AG09309 (cell line): ENCODE measurements around the gene PEPD.
A peak's percentile ranks its signal among the peaks of the same experiment; 100 is the strongest.
"Not testable (repeated sequence)": the region's sequence is repeated elsewhere in the genome, so short reads cannot be mapped to it uniquely, and the experiment has no call there.

Experiments
- DNase-seq: peaks from one replicate; pipeline ENCODE4 v3.0.0-alpha.2; 2010; ENCODE audit warnings: low read depth
- H3K4me3 ChIP-seq: 2 replicates; pipeline ENCODE4 v1.5.1; 2011; ENCODE audit warnings: mild to moderate bottlenecking, low read depth, low read length, moderate library complexity; ENCODE audit not compliant: control insufficient read depth
- TF ChIP-seq, protein P1 (sequence below): IDR thresholded peaks from 2 replicates; pipeline ENCODE4 v1.5.1; 2011; ENCODE audit warnings: mild to moderate bottlenecking, low read depth, low read length, inconsistent platforms; ENCODE audit not compliant: insufficient read depth, control insufficient read depth; ENCODE audit errors: missing control alignments

The PEPD gene

DNA sequence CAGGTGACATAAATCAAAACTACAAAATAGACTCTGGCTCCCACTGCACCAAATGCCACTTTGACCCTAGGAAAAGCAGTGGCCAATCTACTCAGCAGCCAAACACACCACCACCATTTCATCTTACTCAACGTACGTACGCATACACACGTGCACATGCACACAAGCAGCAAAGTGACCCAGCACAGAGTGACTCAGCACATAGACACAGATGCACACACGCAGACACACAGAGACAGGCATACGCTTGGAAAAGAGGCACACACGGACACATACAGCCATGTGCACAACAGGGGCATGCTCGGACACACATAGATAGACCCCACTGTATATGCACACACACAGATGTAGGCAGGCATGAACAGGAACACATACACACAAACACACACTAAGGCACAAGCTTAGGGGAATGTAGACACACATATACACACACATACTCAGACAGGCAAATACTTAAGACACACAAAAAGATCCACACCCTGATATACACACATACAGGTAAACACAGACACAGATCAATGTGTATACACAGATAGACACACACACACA, 37.3 kb downstream of the PEPD start:
- H3K4me3 ChIP-seq = no peak overlapping the region
- TF ChIP-seq, protein P1, sequence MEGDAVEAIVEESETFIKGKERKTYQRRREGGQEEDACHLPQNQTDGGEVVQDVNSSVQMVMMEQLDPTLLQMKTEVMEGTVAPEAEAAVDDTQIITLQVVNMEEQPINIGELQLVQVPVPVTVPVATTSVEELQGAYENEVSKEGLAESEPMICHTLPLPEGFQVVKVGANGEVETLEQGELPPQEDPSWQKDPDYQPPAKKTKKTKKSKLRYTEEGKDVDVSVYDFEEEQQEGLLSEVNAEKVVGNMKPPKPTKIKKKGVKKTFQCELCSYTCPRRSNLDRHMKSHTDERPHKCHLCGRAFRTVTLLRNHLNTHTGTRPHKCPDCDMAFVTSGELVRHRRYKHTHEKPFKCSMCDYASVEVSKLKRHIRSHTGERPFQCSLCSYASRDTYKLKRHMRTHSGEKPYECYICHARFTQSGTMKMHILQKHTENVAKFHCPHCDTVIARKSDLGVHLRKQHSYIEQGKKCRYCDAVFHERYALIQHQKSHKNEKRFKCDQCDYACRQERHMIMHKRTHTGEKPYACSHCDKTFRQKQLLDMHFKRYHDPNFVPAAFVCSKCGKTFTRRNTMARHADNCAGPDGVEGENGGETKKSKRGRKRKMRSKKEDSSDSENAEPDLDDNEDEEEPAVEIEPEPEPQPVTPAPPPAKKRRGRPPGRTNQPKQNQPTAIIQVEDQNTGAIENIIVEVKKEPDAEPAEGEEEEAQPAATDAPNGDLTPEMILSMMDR = no peak
- no peak for DNase-seq

DNA sequence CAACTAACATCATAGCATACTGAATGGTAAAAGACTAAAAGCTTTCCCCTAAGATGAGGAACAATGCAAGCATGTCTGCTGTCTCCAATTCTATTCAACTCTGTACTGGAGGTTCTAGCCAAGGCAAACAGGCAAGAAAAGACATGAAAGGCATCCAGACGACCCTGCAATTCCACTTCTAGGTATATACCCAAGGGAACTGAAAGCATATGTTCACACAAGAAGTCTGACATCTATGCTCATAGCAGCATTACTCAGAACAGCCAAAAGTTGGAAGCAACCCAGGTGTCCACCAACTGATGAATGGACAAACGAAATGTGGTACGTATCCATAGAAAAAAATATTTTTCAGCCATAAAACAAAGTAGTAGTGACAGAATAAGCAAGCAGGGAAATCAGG, 39.1 kb downstream of the PEPD start:
- DNase-seq = no peak
- TF ChIP-seq, protein P1 = no peak
- no peak overlapping the region for H3K4me3 ChIP-seq

DNA sequence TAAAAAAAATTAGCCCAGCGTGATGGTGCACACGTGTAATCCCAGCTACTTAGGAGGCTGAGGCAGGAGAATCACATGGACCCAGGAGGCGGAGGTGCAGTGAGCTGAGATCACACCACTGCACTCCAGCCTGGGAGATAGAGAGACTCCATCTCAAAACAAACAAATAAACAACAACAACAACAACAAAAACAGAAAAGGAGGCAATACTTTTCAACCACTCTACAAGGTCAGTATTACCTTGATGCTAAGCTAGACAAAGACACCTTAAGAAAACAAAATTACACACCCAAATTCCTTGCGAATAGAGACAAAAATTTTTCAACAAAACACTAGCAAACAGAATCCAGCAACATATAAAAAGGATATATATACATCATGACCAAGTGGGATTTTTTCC, 39.7 kb downstream of the PEPD start:
- TF ChIP-seq, protein P1 = no peak
- no peak overlapping the region for H3K4me3 ChIP-seq
- DNase-seq = no peak

DNA sequence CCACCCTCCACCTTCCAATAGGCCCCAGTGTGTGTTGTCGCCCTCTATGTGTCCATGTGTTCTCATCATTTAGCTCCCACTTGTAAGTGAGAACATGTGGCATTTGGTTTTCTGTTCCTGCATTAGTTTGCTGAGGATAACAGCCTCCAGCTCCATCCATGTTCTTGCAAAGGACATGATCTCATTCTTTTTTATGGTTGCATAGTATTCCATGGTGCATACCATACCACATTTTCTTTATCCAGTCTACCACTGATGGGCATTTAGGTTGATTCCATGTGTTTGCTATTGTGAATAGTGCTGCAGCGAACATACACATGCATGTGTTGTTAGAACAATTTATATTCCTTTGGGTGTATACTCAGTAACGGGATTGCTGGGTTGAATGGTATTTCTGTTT, 42.0 kb downstream of the PEPD start:
- not testable (repeated sequence) for DNase-seq

DNA sequence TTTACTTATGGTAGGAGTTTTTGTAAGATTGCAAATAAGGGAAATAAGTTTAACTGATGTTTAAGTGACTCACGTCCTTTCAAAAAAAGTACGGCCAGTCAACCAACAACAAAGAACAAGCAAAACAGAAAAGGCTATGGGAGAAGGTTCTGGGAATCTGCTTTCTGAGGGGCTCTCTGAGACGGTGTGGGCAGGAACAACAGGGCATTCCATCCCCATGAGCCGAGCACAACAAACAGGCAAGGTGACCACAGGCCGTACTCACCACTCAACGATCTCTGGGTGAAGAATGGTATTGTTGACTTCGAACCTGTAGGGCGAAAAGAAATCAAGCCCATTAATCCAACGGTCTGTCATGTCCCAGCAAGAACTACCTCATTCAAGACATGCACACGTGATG, 43.8 kb downstream of the PEPD start:
- TF ChIP-seq, protein P1 = no peak
- DNase-seq = no peak
- no peak overlapping the region for H3K4me3 ChIP-seq

More for the DNA sequence above, 42.0 kb downstream of the PEPD start:
- not testable (repeated sequence) for H3K4me3 ChIP-seq

DNA sequence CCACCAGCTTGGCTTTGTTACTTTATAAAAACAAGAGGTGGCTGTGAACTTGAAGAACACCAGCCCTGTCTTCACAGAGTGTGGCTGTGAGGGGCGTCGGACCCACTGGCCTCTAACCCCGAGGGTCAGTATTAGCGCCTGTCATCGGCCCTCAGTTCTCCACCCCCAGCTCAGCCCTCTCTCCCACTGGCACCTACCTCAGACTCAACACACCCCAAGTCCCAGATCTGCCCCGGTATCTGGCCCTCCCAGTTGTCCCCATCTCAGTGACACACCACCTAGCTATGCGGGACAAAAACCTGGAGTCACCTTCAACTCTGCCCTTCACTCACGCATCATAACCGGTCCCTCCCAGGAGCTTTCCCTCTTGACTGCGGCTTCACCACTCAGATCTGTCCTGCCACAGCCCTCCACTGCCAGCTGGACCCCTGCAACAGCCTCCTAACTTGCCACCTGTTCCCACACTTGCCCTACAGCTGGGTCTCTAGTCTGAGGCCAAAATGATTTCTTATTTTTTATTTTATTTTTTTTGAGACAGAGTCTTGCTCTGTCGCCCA, 45.4 kb downstream of the PEPD start:
- TF ChIP-seq, protein P1 = no peak
- no peak for DNase-seq
- H3K4me3 ChIP-seq = no peak overlapping the region

DNA sequence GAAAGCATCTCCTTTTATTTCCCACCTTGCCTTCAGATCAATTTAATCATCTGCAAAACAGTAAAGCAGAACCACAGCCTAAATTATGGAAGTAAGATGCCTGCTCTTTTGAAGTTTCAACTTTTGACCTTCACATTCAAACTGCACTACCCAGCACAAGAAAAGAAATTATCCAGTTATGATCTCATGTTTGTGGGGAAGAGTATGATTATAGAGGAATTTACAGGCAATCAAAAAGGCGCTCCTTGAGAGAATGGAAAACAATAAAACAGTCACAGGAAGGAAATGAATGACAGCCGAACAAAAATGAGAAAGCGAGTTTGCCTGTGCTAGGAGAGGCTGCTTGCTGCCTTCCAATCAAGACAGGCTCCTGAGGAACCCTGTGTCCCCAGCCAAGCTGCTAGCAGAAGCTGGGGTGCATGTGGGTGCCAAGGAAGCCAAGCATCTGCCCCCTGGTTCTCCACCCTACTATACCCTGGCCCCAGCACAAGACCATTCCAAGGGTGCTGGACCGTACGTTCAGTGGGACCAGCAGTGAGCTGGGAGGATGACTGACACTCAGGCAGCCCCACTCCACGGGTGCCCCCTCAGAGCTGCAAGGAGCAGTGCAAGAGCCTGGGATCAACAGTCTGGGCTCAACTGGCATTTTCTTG, 47.8 kb downstream of the PEPD start:
- DNase-seq = peak; percentile 64
- no peak overlapping the region for H3K4me3 ChIP-seq
- TF ChIP-seq, protein P1 = no peak
